Omental fat pad (tissue), 4 donors: Measurements from ENCODE around the gene LY86. TPM values are rescaled to one million over a fixed set of nuclear protein-coding genes. Genes with fewer than 3 reads are reported as not detected.

Experiments
- ATAC-seq: fragments of 150-250 bp; one replicate; pipeline ENCODE4 v1.9.1; 2016; ENCODE audit warnings: mild to moderate bottlenecking, moderate library complexity; ENCODE audit not compliant: low FRiP score
- DNase-seq: peaks from one replicate; pipeline ENCODE4 v3.0.0-alpha.2; 2019; ENCODE audit warnings: low spot score
- CTCF ChIP-seq, 3 donors: fragments of 450-650 bp; IDR thresholded peaks; one replicate each; pipeline ENCODE4 v1.5.1; 2016 to 2017; ENCODE audit warnings: antibody characterized with exemption in 3 of 3, mild to moderate bottlenecking in 3 of 3, moderate library complexity in 2 of 3
- total RNA-seq, 4 donors: library from RNA; depleted of rRNA; stranded (reverse); fragments of >200 nt; gene quantifications; one replicate each; pipeline ENCODE4 v1.1.0, GENCODE V29; 2016

Gene LY86
- total RNA-seq, 4 donors from 2014 or later, result 2.7 to 11.6 (median 8.1) TPM

- TF ChIP-seq CTCF (IDR thresholded peaks at IDR 0.05), result no peak
- DNase-seq (no peak), ATAC-seq (no peak)
Observed at GRCh38 chr6:6694368-6694780, 105.9 kb downstream of the LY86 start.

GRCh38 chr6:6694825-6695624 is 106.5 kb downstream of the LY86 start:
- DNase-seq (peak; percentile 38), ATAC-seq (peak; percentile 60)
- TF ChIP-seq CTCF (IDR thresholded peaks at IDR 0.05), result no peak

- DNase-seq, result no peak
- ATAC-seq, result peak; percentile 15
- no peak for TF ChIP-seq CTCF (IDR thresholded peaks at IDR 0.05)
Observed at GRCh38 chr6:6695625-6696276, 107.2 kb downstream of the LY86 start.

GRCh38 chr6:6696867-6697531 is 108.5 kb downstream of the LY86 start:
- DNase-seq, result peak; percentile 50
- TF ChIP-seq CTCF (IDR thresholded peaks at IDR 0.05), result no peak
- ATAC-seq, result peak; percentile 7

GRCh38 chr6:6697620-6698019 is 109.1 kb downstream of the LY86 start:
- ATAC-seq (no peak), DNase-seq (no peak)
- no peak for TF ChIP-seq CTCF (IDR thresholded peaks at IDR 0.05)

- peak; percentile 73 for DNase-seq
- peak; percentile 87 for ATAC-seq
- no peak for TF ChIP-seq CTCF (IDR thresholded peaks at IDR 0.05)
Observed at GRCh38 chr6:6699741-6700367, 111.3 kb downstream of the LY86 start.
